ENCODE data around the gene MYO1G. TPM values are rescaled to one million over a fixed set of nuclear protein-coding genes. Genes with fewer than 3 reads are reported as not detected.

MYO1G gene
- total RNA-seq, 4 donors from 2014 or later, result 2.5 to 8.3 (median 6.4) TPM

DNA sequence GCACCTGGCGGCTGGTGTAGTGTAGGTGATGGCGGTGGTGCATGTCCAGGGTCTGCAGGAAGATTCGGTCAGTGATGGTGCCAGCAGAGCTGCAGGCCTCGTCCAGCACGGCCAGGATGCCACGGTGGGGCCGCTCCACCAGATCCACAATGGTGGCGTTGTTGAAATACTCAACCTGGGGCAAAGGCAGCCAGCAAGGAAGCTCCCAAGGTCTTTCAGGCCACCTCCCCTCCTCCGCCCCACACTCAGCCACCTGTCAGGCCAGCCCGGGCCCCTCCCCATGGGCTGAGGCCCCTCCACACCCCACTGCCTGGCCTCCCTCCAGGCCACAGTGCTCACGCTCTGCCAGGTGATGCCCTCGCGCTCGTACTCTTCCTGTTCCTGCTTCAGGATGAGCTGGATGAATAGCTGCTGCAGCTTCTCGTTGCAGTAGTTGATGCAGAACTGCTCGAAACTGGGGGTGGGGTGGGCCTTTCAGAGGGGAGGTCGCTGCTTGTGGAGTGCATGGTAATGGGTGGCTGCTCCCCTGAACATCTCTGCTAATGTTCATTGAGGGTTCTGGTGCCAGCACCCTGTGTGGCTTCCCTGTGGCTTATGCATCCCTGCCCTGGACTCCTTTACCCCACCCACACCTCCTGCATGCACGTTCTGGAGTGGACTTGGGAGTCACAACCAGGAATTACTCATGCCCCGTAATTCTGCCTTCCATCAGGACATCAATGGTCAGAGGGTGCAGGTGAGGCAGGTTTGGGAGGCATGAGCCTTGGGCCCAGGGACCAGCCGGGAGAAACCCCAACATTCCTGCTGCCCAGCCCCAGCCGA is 8.9 kb downstream of the MYO1G start:
- H3K27me3 ChIP-seq, result no peaks in the 10 kb centered on the region
- intact Hi-C loops (cut with DNase I; ENCODE audit: low total_unique reads), result loop anchor here (10.0 kb wide), 1 partner anchor 165 kb away; no protein-coding TSS in a partner anchor
- no peaks in the 10 kb centered on the region for H3K36me3 ChIP-seq
- no peaks in the 10 kb centered on the region for H3K9me3 ChIP-seq
- H3K4me3 ChIP-seq, result no peak overlapping the region
- in situ Hi-C loops (cut with MboI; ENCODE audit: low pct_ligation_motif_present in 1 of 4, low pct_unique_long_range_greater_than_20kb in 1 of 4, low sequenced_read_pairs in 3 of 4), result loop anchor here in 1 of 4 donors (10.0 kb wide), 1 partner anchor 165 kb away; no protein-coding TSS in a partner anchor
- H3K4me1 ChIP-seq, result no peaks in the 10 kb centered on the region
- no peak overlapping the region for H3K27ac ChIP-seq
- TF ChIP-seq POLR2AphosphoS5 (IDR thresholded peaks at IDR 0.05) (no peak), POLR2A (IDR thresholded peaks at IDR 0.05) (no peak), EP300 (IDR thresholded peaks at IDR 0.05; ENCODE audit: low read depth) (no peak)
- TF ChIP-seq, protein P1, sequence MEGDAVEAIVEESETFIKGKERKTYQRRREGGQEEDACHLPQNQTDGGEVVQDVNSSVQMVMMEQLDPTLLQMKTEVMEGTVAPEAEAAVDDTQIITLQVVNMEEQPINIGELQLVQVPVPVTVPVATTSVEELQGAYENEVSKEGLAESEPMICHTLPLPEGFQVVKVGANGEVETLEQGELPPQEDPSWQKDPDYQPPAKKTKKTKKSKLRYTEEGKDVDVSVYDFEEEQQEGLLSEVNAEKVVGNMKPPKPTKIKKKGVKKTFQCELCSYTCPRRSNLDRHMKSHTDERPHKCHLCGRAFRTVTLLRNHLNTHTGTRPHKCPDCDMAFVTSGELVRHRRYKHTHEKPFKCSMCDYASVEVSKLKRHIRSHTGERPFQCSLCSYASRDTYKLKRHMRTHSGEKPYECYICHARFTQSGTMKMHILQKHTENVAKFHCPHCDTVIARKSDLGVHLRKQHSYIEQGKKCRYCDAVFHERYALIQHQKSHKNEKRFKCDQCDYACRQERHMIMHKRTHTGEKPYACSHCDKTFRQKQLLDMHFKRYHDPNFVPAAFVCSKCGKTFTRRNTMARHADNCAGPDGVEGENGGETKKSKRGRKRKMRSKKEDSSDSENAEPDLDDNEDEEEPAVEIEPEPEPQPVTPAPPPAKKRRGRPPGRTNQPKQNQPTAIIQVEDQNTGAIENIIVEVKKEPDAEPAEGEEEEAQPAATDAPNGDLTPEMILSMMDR (IDR thresholded peaks at IDR 0.05), result no peak
- peak; percentile 8 for DNase-seq
- 65% methylated on average over 21 of the region's 21 CpGs; no CpG with 5 or more reads in 1 of the 2 donors for WGBS, 2 donors (ENCODE audit: low coverage in 1 of 2)

DNA sequence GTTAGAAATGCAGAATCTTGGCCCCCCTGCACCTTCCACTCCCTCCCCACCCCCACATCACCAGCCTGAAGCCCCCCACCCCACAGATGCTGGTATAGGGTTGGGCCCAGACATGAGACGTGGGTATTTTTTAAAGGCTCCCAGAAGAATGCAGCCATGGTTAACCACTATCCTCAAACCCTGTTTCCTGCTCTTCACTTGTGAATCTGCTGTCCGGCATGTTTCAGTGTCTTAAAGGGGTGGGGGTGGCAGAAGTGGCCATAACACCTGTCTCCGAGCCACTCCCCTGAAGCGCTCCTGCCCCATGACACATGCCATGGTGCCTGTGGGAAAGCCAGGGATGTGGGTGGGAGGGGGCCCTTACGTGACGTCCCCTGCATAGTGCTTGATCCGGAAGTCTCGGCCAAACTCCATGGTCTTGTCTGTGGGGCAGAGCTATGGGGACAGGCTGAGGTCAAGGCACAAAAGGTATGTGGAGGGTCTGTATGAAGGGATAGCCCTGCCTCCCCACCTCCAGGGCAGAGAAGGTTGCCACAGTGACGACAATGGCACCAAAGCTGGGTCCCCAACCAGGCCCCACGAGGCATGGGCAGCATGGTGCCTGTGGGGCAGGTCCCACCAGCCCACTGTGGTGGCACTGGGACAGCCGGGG is 9.6 kb downstream of the MYO1G start:
- Histone ChIP-seq H3K4me3 (no peak overlapping the region), H3K27ac (no peak overlapping the region), H3K27me3 (no peaks in the 10 kb centered on the region), H3K4me1 (no peaks in the 10 kb centered on the region), H3K36me3 (no peaks in the 10 kb centered on the region), H3K9me3 (no peaks in the 10 kb centered on the region)
- intact Hi-C loops (cut with DNase I; ENCODE audit: low total_unique reads) (no loop called here), in situ Hi-C loops (cut with MboI; ENCODE audit: low pct_ligation_motif_present in 1 of 4, low pct_unique_long_range_greater_than_20kb in 1 of 4, low sequenced_read_pairs in 3 of 4) (loop anchor here in 1 of 4 donors (10.0 kb wide), 1 partner anchor 166 kb away; no protein-coding TSS in a partner anchor)
- TF ChIP-seq, protein P1 (IDR thresholded peaks at IDR 0.05), result no peak
- no peak for TF ChIP-seq POLR2AphosphoS5 (IDR thresholded peaks at IDR 0.05)
- TF ChIP-seq POLR2A (IDR thresholded peaks at IDR 0.05), result no peak
- TF ChIP-seq EP300 (IDR thresholded peaks at IDR 0.05; ENCODE audit: low read depth), result no peak
- WGBS, 2 donors (ENCODE audit: low coverage in 1 of 2), result 90 to 100% methylated on average over 1 to 11 of the region's 11 CpGs
- peak; percentile 1 for DNase-seq

DNA sequence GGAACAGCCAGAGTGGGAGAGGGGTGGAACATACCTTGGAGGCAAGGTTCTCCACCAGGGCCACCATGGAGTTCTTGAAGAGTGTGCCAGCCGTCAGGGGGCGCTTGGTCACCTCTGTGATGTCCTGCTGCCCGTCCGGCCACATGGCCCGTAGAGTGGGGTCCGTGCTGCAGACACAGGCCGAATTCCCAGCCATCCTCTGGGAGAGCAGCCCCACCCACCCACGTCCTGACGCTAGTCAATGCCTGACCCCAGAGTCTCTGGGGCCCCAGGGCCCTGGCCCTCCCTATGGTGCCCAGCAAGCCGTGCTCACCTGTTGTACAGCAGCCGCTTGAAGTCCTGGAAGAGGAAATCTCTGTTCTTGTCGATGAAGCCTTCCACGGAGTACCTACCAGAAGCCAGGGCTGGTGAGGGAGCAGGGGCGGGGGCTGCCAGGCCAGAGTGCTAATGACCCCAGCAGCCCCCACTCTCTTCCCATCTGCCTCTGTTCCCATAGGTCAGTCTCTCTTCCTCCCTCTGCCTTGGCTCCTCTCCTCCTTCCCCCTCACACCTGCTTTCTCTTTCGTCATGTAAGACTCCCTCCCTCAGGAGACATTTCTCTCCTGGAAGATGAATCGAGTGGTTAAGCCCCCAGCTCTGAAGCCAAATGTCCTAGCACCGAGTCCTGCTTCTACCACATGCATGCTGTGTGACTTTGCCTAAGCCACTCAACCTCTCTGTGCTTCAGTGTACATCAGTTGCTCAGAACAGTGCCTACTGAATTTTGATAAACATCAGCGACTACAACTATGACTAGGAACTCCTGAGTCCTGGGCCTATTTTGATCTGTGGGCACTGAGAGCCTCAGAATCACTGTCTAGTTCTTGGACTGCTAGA is 11.0 kb downstream of the MYO1G start:
- in situ Hi-C loops (cut with MboI; ENCODE audit: low pct_ligation_motif_present in 1 of 4, low pct_unique_long_range_greater_than_20kb in 1 of 4, low sequenced_read_pairs in 3 of 4), result loop anchor here in 1 of 4 donors (10.0 kb wide), 1 partner anchor 167 kb away; no protein-coding TSS in a partner anchor
- H3K27ac ChIP-seq, result no peak overlapping the region
- no peaks in the 10 kb centered on the region for H3K9me3 ChIP-seq
- DNase-seq, result no peak
- WGBS, 2 donors (ENCODE audit: low coverage in 1 of 2), result 79 to 88% methylated on average over 3 to 18 of the region's 18 CpGs
- H3K27me3 ChIP-seq, result peaks cover 6% of the 10 kb centered on the region
- no peaks in the 10 kb centered on the region for H3K36me3 ChIP-seq
- H3K4me3 ChIP-seq, result no peak overlapping the region
- H3K4me1 ChIP-seq, result peaks cover 0 to 5% (median 4%) of the 10 kb centered on the region in 4 donors
- intact Hi-C loops (cut with DNase I; ENCODE audit: low total_unique reads), result no loop called here
- TF ChIP-seq EP300 (IDR thresholded peaks at IDR 0.05; ENCODE audit: low read depth) (no peak), POLR2AphosphoS5 (IDR thresholded peaks at IDR 0.05) (no peak), POLR2A (IDR thresholded peaks at IDR 0.05) (no peak)
- TF ChIP-seq, protein P1 (IDR thresholded peaks at IDR 0.05), result no peak
